Ectodermal cell (in vitro differentiated cells): ENCODE results near the gene APOBEC3G.
"Not testable (repeated sequence)": the region's sequence is repeated elsewhere in the genome, so short reads cannot be mapped to it uniquely, and the experiment has no call there.

Source experiments
- H3K27ac ChIP-seq: 2 replicates; pipeline ENCODE4 v1.7.0; 2013; ENCODE audit warnings: mild to moderate bottlenecking, low read depth, low read length; ENCODE audit not compliant: insufficient read depth, poor library complexity, severe bottlenecking
- H3K27me3 ChIP-seq: 2 replicates; pipeline ENCODE4 v1.7.0; 2013; ENCODE audit warnings: mild to moderate bottlenecking, low read length; ENCODE audit not compliant: insufficient read depth, control insufficient read depth, poor library complexity, severe bottlenecking
- H3K36me3 ChIP-seq: one replicate; pipeline ENCODE4 v1.7.0; 2013; ENCODE audit warnings: low read length; ENCODE audit not compliant: control insufficient read depth, insufficient read depth
- H3K4me1 ChIP-seq: one replicate; pipeline ENCODE4 v1.7.0; 2013; ENCODE audit warnings: low read length; ENCODE audit not compliant: control insufficient read depth, insufficient read depth
- H3K4me3 ChIP-seq: 2 replicates; pipeline ENCODE4 v1.7.0; 2013; ENCODE audit warnings: low read depth, low read length, control low read depth; ENCODE audit not compliant: insufficient read depth
- H3K9me3 ChIP-seq: 2 replicates; pipeline ENCODE4 v1.7.0; 2013; ENCODE audit warnings: mild to moderate bottlenecking, low read length, moderate library complexity; ENCODE audit not compliant: control insufficient read depth
- WGBS, 2 experiments: methylation state at CpG; one replicate each; pipeline ENCODE4 v1.1.7; 2013; ENCODE audit warnings: missing lambda C conversion rate in 2 of 2; 5-methylcytosine and 5-hydroxymethylcytosine counted together

APOBEC3G gene

GRCh38 chr22:39066442-39067276 is 10.4 kb upstream of the APOBEC3G start:
- H3K4me3 ChIP-seq, H3K27ac ChIP-seq, H3K27me3 ChIP-seq, H3K36me3 ChIP-seq, H3K4me1 ChIP-seq, H3K9me3 ChIP-seq: not testable (repeated sequence)
- 92 to 94% methylated on average over 9 of the region's 9 CpGs for WGBS, 2 experiments

- Histone ChIP-seq H3K9me3 (no peaks in the 10 kb centered on the region), H3K4me3 (no peak overlapping the region), H3K27me3 (no peaks in the 10 kb centered on the region), H3K36me3 (no peaks in the 10 kb centered on the region), H3K4me1 (no peaks in the 10 kb centered on the region), H3K27ac (no peak overlapping the region)
- 80 to 82% methylated on average over 13 of the region's 13 CpGs for WGBS, 2 experiments
These were observed 8.9 kb upstream of the APOBEC3G start for GRCh38 chr22:39068033-39068785.

GRCh38 chr22:39070186-39070585 is 6.9 kb upstream of the APOBEC3G start:
- H3K4me3 ChIP-seq = no peak overlapping the region
- no peaks in the 10 kb centered on the region for H3K27me3 ChIP-seq
- H3K36me3 ChIP-seq = no peaks in the 10 kb centered on the region
- WGBS, 2 experiments = 86 to 93% methylated on average over 7 of the region's 7 CpGs
- no peak overlapping the region for H3K27ac ChIP-seq
- no peaks in the 10 kb centered on the region for H3K9me3 ChIP-seq
- no peaks in the 10 kb centered on the region for H3K4me1 ChIP-seq

GRCh38 chr22:39072581-39072981 is 4.5 kb upstream of the APOBEC3G start:
- H3K27ac ChIP-seq, H3K27me3 ChIP-seq, H3K4me3 ChIP-seq, H3K36me3 ChIP-seq, H3K9me3 ChIP-seq, H3K4me1 ChIP-seq: not testable (repeated sequence)
- WGBS, 2 experiments = 75 to 88% methylated on average over 6 to 7 of the region's 7 CpGs

- H3K27ac ChIP-seq = no peak overlapping the region
- H3K9me3 ChIP-seq = no peaks in the 10 kb centered on the region
- H3K36me3 ChIP-seq = no peaks in the 10 kb centered on the region
- H3K4me3 ChIP-seq = no peak overlapping the region
- H3K27me3 ChIP-seq = no peaks in the 10 kb centered on the region
- no peaks in the 10 kb centered on the region for H3K4me1 ChIP-seq
- WGBS, 2 experiments = 37 to 42% methylated on average over 2 of the region's 2 CpGs
These were observed 3.1 kb upstream of the APOBEC3G start for GRCh38 chr22:39073981-39074380.

GRCh38 chr22:39076155-39077025 is 685 bp upstream of the APOBEC3G start:
- not testable (repeated sequence) for H3K36me3 ChIP-seq, H3K27me3 ChIP-seq, H3K9me3 ChIP-seq, H3K27ac ChIP-seq, H3K4me1 ChIP-seq, H3K4me3 ChIP-seq
- WGBS, 2 experiments = 40 to 44% methylated on average over 13 to 15 of the region's 24 CpGs

- H3K36me3 ChIP-seq, H3K27me3 ChIP-seq, H3K27ac ChIP-seq, H3K4me1 ChIP-seq, H3K4me3 ChIP-seq, H3K9me3 ChIP-seq: not testable (repeated sequence)
- WGBS, 2 experiments = 94 to 95% methylated on average over 12 of the region's 12 CpGs
These were observed 837 bp downstream of the APOBEC3G start for GRCh38 chr22:39077912-39078311.

- no peaks in the 10 kb centered on the region for H3K4me1 ChIP-seq
- no peaks in the 10 kb centered on the region for H3K27me3 ChIP-seq
- H3K36me3 ChIP-seq = no peaks in the 10 kb centered on the region
- H3K9me3 ChIP-seq = no peaks in the 10 kb centered on the region
- H3K27ac ChIP-seq = no peak overlapping the region
- 93 to 94% methylated on average over 5 to 7 of the region's 8 CpGs for WGBS, 2 experiments
- H3K4me3 ChIP-seq = no peak overlapping the region
These were observed 1.3 kb downstream of the APOBEC3G start for GRCh38 chr22:39078329-39078728.

- not testable (repeated sequence) for H3K27ac ChIP-seq, H3K4me3 ChIP-seq, H3K9me3 ChIP-seq, H3K36me3 ChIP-seq, H3K4me1 ChIP-seq, H3K27me3 ChIP-seq
- 90 to 92% methylated on average over 18 to 20 of the region's 24 CpGs for WGBS, 2 experiments
These were observed 2.1 kb downstream of the APOBEC3G start for GRCh38 chr22:39079054-39079637.
